A673 (cell line): ENCODE data around the gene MTHFD1. TPM values are rescaled to one million over a fixed set of nuclear protein-coding genes. Genes with fewer than 3 reads are reported as not detected.

Source experiments
- BruUV-seq: library from RNA; stranded (reverse); fragments of 400-500 nt; replicated peaks from 2 replicates; lab custom pipeline; 2021; lab: Mats Ljungman, UMichigan
- CTCF ChIA-PET: fragments of 300-600 bp; sonication (Branson Sonifier 250); formaldehyde crosslinking; loops from one replicate; lab custom pipeline; 2022; ENCODE audit warnings: antibody characterized with exemption; lab: Charles Lee
- POLR2A ChIA-PET: fragments of 300-600 bp; sonication (Branson Sonifier 250); formaldehyde crosslinking; loops from one replicate; lab custom pipeline; 2022; ENCODE audit warnings: antibody characterized with exemption; ENCODE audit not compliant: low non-redundant PET; lab: Charles Lee
- DNase-seq: peaks from one replicate; pipeline ENCODE4 v3.0.0-alpha.2; 2015; ENCODE audit warnings: low spot score
- H3K27ac ChIP-seq: fragments of 200-600 bp; sonication (generic); 2 replicates; pipeline ENCODE4 v1.5.1; 2016; ENCODE audit warnings: mixed run types, low read depth, mild to moderate bottlenecking, mixed read lengths, antibody characterized with exemption, low read length; ENCODE audit not compliant: poor library complexity, severe bottlenecking
- H3K27me3 ChIP-seq: fragments of 200-600 bp; sonication (generic); replicated peaks from 2 replicates; pipeline ENCODE4 v1.6.1; 2017; ENCODE audit warnings: mixed run types, low read depth, mild to moderate bottlenecking, mixed read lengths, antibody characterized with exemption, low read length; ENCODE audit not compliant: insufficient read depth, poor library complexity
- H3K36me3 ChIP-seq: fragments of 200-600 bp; sonication (generic); 2 replicates; pipeline ENCODE4 v1.6.1; 2016; ENCODE audit warnings: mixed run types, mild to moderate bottlenecking, mixed read lengths, antibody characterized with exemption, low read length; ENCODE audit not compliant: insufficient read depth, poor library complexity, severe bottlenecking
- H3K4me1 ChIP-seq: fragments of 200-600 bp; sonication (generic); 2 replicates; pipeline ENCODE4 v1.6.1; 2017; ENCODE audit warnings: mixed run types, mild to moderate bottlenecking, mixed read lengths, antibody characterized with exemption, low read length; ENCODE audit not compliant: insufficient read depth, poor library complexity, severe bottlenecking
- H3K4me3 ChIP-seq: fragments of 200-600 bp; sonication (generic); 2 replicates; pipeline ENCODE4 v1.5.1; 2016; ENCODE audit warnings: low read depth, mixed run types, mild to moderate bottlenecking, mixed read lengths, low read length; ENCODE audit not compliant: poor library complexity, severe bottlenecking
- H3K9me3 ChIP-seq: fragments of 200-600 bp; sonication (generic); 2 replicates; pipeline ENCODE4 v1.6.1; 2016; ENCODE audit warnings: mixed run types, low read depth, mild to moderate bottlenecking, mixed read lengths, antibody characterized with exemption, low read length; ENCODE audit not compliant: poor library complexity, severe bottlenecking
- EZH2 ChIP-seq: fragments of 200-600 bp; sonication (generic); IDR thresholded peaks from 2 replicates; pipeline ENCODE4 v1.6.1; 2017; ENCODE audit warnings: borderline replicate concordance, low read depth, mild to moderate bottlenecking, mixed read lengths, antibody characterized with exemption, low read length; ENCODE audit not compliant: poor library complexity, severe bottlenecking
- intact Hi-C: fragments of 100-400 bp; cut with micrococcal nuclease; formaldehyde crosslinking; loops from one replicate; pipeline ENCODE4 v1.10.0; 2022; ENCODE audit not compliant: unreplicated experiment
- total RNA-seq: library from RNA; stranded (reverse); gene quantifications from 2 replicates; pipeline ENCODE4 v1.2.3, GENCODE V29; 2021
- TF ChIP-seq, protein P1 (sequence below): fragments of 300-800, 200-600 bp; sonication (generic); conservative IDR thresholded peaks from 2 replicates; pipeline ENCODE4 v1.5.1; 2017; ENCODE audit warnings: low read depth, mild to moderate bottlenecking, antibody characterized with exemption, low read length, moderate library complexity, mixed read lengths

MTHFD1 gene
- total RNA-seq, 1 experiment from 2014 or later, result 293 TPM

DNA sequence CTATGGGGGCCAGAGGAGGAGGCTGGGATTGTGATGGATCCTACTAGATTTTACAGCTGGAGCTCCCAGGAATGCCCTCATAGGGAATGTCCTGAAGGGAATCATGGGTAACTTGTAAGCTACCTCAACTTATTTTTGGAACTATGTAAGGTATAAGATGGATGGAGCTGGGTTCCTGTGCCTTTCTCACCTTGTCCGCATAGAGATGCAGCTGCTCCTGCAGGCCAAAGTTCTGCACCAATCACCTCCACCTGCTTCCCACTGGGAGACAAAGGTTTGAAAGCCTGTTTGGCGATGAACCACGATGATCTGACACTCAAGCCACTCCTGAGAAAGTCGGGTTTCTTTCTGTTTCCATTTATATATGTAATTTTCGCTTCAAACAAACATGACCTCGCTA lies 76.5 kb downstream of the MTHFD1 start:
- no peak for DNase-seq
- H3K4me3 ChIP-seq, result peak overlapping the region; percentile 71
- no peaks in the 10 kb centered on the region for H3K9me3 ChIP-seq
- H3K27me3 ChIP-seq, result no peaks in the 10 kb centered on the region
- no peak for TF ChIP-seq EZH2
- TF ChIP-seq, protein P1, sequence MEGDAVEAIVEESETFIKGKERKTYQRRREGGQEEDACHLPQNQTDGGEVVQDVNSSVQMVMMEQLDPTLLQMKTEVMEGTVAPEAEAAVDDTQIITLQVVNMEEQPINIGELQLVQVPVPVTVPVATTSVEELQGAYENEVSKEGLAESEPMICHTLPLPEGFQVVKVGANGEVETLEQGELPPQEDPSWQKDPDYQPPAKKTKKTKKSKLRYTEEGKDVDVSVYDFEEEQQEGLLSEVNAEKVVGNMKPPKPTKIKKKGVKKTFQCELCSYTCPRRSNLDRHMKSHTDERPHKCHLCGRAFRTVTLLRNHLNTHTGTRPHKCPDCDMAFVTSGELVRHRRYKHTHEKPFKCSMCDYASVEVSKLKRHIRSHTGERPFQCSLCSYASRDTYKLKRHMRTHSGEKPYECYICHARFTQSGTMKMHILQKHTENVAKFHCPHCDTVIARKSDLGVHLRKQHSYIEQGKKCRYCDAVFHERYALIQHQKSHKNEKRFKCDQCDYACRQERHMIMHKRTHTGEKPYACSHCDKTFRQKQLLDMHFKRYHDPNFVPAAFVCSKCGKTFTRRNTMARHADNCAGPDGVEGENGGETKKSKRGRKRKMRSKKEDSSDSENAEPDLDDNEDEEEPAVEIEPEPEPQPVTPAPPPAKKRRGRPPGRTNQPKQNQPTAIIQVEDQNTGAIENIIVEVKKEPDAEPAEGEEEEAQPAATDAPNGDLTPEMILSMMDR, result no peak
- BruUV-seq, result no TSS peak
- ChIA-PET CTCF (no interaction called here), POLR2A (no interaction called here)
- intact Hi-C loops, result no loop called here
- peaks cover 7% of the 10 kb centered on the region for H3K4me1 ChIP-seq
- peaks cover 6% of the 10 kb centered on the region for H3K36me3 ChIP-seq
- no peak overlapping the region for H3K27ac ChIP-seq

DNA sequence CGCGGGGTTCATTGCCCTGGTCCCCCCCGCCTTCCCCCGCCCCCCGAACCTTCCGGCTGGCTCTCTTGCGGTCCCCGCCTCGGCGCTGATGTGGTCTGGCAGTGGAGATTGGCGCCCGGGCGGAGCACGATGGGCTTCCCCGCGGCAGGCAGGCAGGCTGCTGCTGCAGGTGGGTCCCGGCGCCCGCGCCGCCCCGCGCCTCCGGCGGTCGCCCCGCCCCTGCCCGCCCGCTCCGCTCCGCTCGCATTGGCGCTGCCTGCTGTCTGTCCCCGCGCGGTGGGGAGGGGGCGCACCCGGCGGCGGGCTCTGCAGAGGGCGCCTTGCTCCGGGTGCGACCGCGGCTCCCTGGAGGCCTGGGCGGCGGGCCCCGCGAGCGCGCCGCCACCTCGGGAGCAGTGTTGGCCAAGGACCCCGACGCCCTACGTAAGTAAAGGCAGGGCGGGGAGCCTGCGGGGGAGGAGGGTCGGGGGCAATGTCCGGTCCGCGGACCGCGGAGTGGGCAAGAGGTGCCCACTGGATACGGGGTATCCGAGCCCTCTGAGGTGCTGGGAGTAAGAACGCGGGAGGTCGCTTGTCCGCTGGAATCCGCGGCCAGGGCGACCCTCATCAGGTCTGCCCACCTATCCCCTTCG lies 77.2 kb downstream of the MTHFD1 start, which contains the start of gene AKAP5:
Gene AKAP5 (plus strand): TSS at position 309 of the 632 bp plus-strand sequence. CDS start 2,896 bp downstream, outside the sequence.
- peak; percentile 75 for DNase-seq
- no peak for TF ChIP-seq EZH2
- TF ChIP-seq, protein P1, result no peak
- intact Hi-C loops, result no loop called here
- peak within 1 kb of the TSS; percentile 71 for H3K4me3 ChIP-seq
- BruUV-seq, result no TSS peak
- H3K27ac ChIP-seq, result peak within 1 kb of the TSS; percentile 50
- peaks cover 1% of the 10 kb centered on the region for H3K36me3 ChIP-seq
- ChIA-PET POLR2A (interaction anchor here (0.6 kb wide), 1 partner anchor 55 kb away, joined by 3 read pairs; no protein-coding TSS in a partner anchor), CTCF (interaction anchor here (1.0 kb wide), 1 partner anchor 24 kb away, joined by 3 read pairs; no protein-coding TSS in a partner anchor)
- no peaks in the 10 kb centered on the region for H3K27me3 ChIP-seq
- H3K9me3 ChIP-seq, result no peaks in the 10 kb centered on the region
- peaks cover 7% of the 10 kb centered on the region for H3K4me1 ChIP-seq

DNA sequence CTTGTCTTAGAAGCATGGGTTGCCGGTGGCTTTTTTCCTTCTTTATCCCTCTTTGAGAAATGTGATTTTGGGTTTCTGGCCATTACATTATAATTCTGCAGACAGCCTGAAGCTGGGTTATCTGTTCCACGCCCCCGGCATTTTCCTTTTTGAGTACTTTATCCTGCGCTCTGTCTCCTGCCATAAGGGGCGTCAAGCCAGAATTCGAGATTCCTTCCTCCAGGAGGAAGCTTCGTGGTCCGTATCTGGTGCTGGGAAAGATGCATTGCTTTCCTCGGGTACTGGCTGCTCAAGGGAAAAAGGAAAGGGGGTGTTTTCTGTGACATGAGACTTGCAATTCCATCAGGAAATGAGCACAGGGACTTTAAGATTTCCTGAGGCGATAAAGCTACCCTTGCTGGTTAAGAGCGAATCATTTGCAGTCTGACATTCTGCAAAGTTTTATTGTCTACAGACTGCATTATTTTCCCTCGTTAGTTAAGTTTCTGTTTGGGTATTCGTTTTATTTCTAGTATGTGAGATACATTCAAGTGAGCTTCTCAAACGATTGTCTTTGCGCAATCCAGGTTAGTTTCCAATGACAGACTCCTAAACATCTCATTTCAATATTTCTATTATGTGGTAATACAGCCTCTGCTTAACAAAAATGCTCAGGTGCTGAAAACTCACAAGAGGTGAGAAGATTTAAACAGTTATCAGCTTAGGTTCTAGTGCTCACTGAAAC lies 77.8 kb downstream of the MTHFD1 start:
- no peak for TF ChIP-seq EZH2
- H3K27me3 ChIP-seq, result no peaks in the 10 kb centered on the region
- H3K4me1 ChIP-seq, result peaks cover 7% of the 10 kb centered on the region
- H3K9me3 ChIP-seq, result no peaks in the 10 kb centered on the region
- H3K27ac ChIP-seq, result peak overlapping the region; percentile 50
- BruUV-seq, result TSS peak; percentile 10
- CTCF ChIA-PET, result interaction anchor here (1.0 kb wide), 1 partner anchor 24 kb away, joined by 3 read pairs; no protein-coding TSS in a partner anchor
- no peaks in the 10 kb centered on the region for H3K36me3 ChIP-seq
- peak; percentile 73 for DNase-seq
- H3K4me3 ChIP-seq, result peak overlapping the region; percentile 71
- intact Hi-C loops, result no loop called here
- POLR2A ChIA-PET, result interaction anchor here (0.6 kb wide), 1 partner anchor 56 kb away, joined by 3 read pairs; no protein-coding TSS in a partner anchor
